ENCODE results near the gene SORCS3. TPM values are rescaled to one million over a fixed set of nuclear protein-coding genes. Genes with fewer than 3 reads are reported as not detected.

SORCS3 gene
- polyA plus RNA-seq, 1 donor (not counting 4 experiments of a cell fraction or from before 2014, with no cell fraction given) = not detected

- H3K36me3 ChIP-seq (ENCODE audit: control insufficient read depth in 2 of 2, extremely low read depth in 1 of 2, insufficient read depth in 2 of 2, low read length in 2 of 2) = no peaks in the 10 kb centered on the region
Measured at GRCh38 chr10:104631946-104632345, 9.1 kb upstream of the SORCS3 start.

GRCh38 chr10:104638861-104639589 lies 2.1 kb upstream of the SORCS3 start:
- Histone ChIP-seq H3K4me1 (ENCODE audit: control insufficient read depth, extremely low read depth, insufficient read depth, low read length) (peaks cover 2% of the 10 kb centered on the region), H3K27ac (ENCODE audit: control insufficient read depth, insufficient read depth, low read length) (no peak overlapping the region), H3K27me3 (ENCODE audit: control insufficient read depth, extremely low read depth, insufficient read depth, low read length) (peaks cover 71% of the 10 kb centered on the region), H3K9me3 (ENCODE audit: control insufficient read depth, low read depth, low read length) (no peaks in the 10 kb centered on the region), H3K9ac (ENCODE audit: control insufficient read depth, extremely low read depth, insufficient read depth, low read length) (no peak overlapping the region), H3K9me1 (ENCODE audit: control insufficient read depth, extremely low read depth, insufficient read depth, low read length) (no peaks in the 10 kb centered on the region), H3K4me3 (ENCODE audit: control insufficient read depth in 2 of 3, extremely low read depth in 1 of 3, insufficient read depth in 2 of 3, low read depth in 1 of 3, low read length in 3 of 3) (no peak overlapping the region), H3K4me2 (ENCODE audit: control insufficient read depth, extremely low read depth, insufficient read depth, low read depth, low read length) (peak overlapping the region; percentile 27), H4K20me1 (ENCODE audit: control insufficient read depth, extremely low read depth, insufficient read depth, low read length) (no peaks in the 10 kb centered on the region), H3K36me3 (ENCODE audit: control insufficient read depth in 2 of 2, extremely low read depth in 1 of 2, insufficient read depth in 2 of 2, low read length in 2 of 2) (no peaks in the 10 kb centered on the region), H2AFZ (ENCODE audit: control insufficient read depth, low read length) (no peak overlapping the region), H3K79me2 (ENCODE audit: control insufficient read depth, insufficient read depth, low read length) (no peaks in the 10 kb centered on the region)
- DNase-seq (ENCODE audit: low read depth, low spot score) (no peak), FAIRE-seq (no peak)
- TF ChIP-seq EZH2 (IDR thresholded peaks at IDR 0.05; ENCODE audit: low read length) (peak; percentile 56), CTCF (optimal IDR thresholded peaks at IDR 0.05 in 1 of 3, IDR thresholded peaks at IDR 0.05 in 1 of 3, conservative IDR thresholded peaks at IDR 0.05 in 1 of 3; ENCODE audit: extremely low read depth in 1 of 3, insufficient read depth in 2 of 3, low read length in 3 of 3) (peak; percentile 46 to 76 (median 48))
- dilution Hi-C loops (cut with MboI; ENCODE audit: extremely low pct_ligation_motif_present, low sequenced_read_pairs) = no loop called here

More at GRCh38 chr10:104631946-104632345, 9.1 kb upstream of the SORCS3 start:
- dilution Hi-C loops (cut with MboI; ENCODE audit: extremely low pct_ligation_motif_present, low sequenced_read_pairs) = no loop called here
- no peaks in the 10 kb centered on the region for H3K4me1 ChIP-seq (ENCODE audit: control insufficient read depth, extremely low read depth, insufficient read depth, low read length)
- H3K27me3 ChIP-seq (ENCODE audit: control insufficient read depth, extremely low read depth, insufficient read depth, low read length) = peaks cover 7% of the 10 kb centered on the region
- DNase-seq (ENCODE audit: low read depth, low spot score) (no peak), FAIRE-seq (no peak)
- H3K4me2 ChIP-seq (ENCODE audit: control insufficient read depth, extremely low read depth, insufficient read depth, low read depth, low read length) = no peak overlapping the region
- no peak overlapping the region for H3K9ac ChIP-seq (ENCODE audit: control insufficient read depth, extremely low read depth, insufficient read depth, low read length)
- no peak for TF ChIP-seq EZH2 (IDR thresholded peaks at IDR 0.05; ENCODE audit: low read length)
- TF ChIP-seq CTCF (optimal IDR thresholded peaks at IDR 0.05 in 1 of 3, IDR thresholded peaks at IDR 0.05 in 1 of 3, conservative IDR thresholded peaks at IDR 0.05 in 1 of 3; ENCODE audit: extremely low read depth in 1 of 3, insufficient read depth in 2 of 3, low read length in 3 of 3) = no peak
- H4K20me1 ChIP-seq (ENCODE audit: control insufficient read depth, extremely low read depth, insufficient read depth, low read length) = no peaks in the 10 kb centered on the region
- H2AFZ ChIP-seq (ENCODE audit: control insufficient read depth, low read length) = no peak overlapping the region
- H3K9me3 ChIP-seq (ENCODE audit: control insufficient read depth, low read depth, low read length) = no peaks in the 10 kb centered on the region
- H3K9me1 ChIP-seq (ENCODE audit: control insufficient read depth, extremely low read depth, insufficient read depth, low read length) = no peaks in the 10 kb centered on the region
- no peak overlapping the region for H3K27ac ChIP-seq (ENCODE audit: control insufficient read depth, insufficient read depth, low read length)
- H3K79me2 ChIP-seq (ENCODE audit: control insufficient read depth, insufficient read depth, low read length) = no peaks in the 10 kb centered on the region
- no peak overlapping the region for H3K4me3 ChIP-seq (ENCODE audit: control insufficient read depth in 2 of 3, extremely low read depth in 1 of 3, insufficient read depth in 2 of 3, low read depth in 1 of 3, low read length in 3 of 3)
